MCF 10A (cell line): ENCODE results near the gene GFOD1. TPM values are rescaled to one million over a fixed set of nuclear protein-coding genes. Genes with fewer than 3 reads are reported as not detected.

Experiments used
- BruUV-seq: library from RNA; stranded (reverse); fragments of 400-500 nt; replicated peaks from 2 replicates; lab custom pipeline; 2021; lab: Mats Ljungman, UMichigan
- CTCF ChIA-PET: fragments of 300-600 bp; sonication (Branson Sonifier 250); formaldehyde crosslinking; extraction: SDS; loops from one replicate; lab custom pipeline; 2021; ENCODE audit warnings: antibody characterized with exemption, inconsistent platforms; lab: Yijun Ruan, JAX
- POLR2A ChIA-PET: fragments of 300-600, 350-650 bp; sonication (Branson Sonifier 250); formaldehyde crosslinking; extraction: SDS; loops from one replicate; lab custom pipeline; 2020; ENCODE audit warnings: antibody characterized with exemption, inconsistent platforms; lab: Yijun Ruan, JAX
- DNase-seq: peaks from one replicate; pipeline ENCODE4 v3.0.0-alpha.2; 2018; ENCODE audit not compliant: unreplicated experiment
- H3K27ac Mint-ChIP-seq: one replicate; pipeline ENCODE4 v1.8.0; 2022; ENCODE audit warnings: mild to moderate bottlenecking, low read depth, mixed read lengths; ENCODE audit not compliant: unreplicated experiment
- H3K27me3 Mint-ChIP-seq: one replicate; pipeline ENCODE4 v1.8.0; 2022; ENCODE audit warnings: mixed read lengths; ENCODE audit not compliant: insufficient read depth, unreplicated experiment
- H3K36me3 Mint-ChIP-seq: one replicate; pipeline ENCODE4 v1.8.0; 2022; ENCODE audit warnings: mild to moderate bottlenecking, moderate library complexity, mixed read lengths; ENCODE audit not compliant: insufficient read depth, unreplicated experiment
- H3K4me1 Mint-ChIP-seq: one replicate; pipeline ENCODE4 v1.8.0; 2022; ENCODE audit warnings: mixed read lengths; ENCODE audit not compliant: insufficient read depth, unreplicated experiment
- H3K4me3 Mint-ChIP-seq: one replicate; pipeline ENCODE4 v1.8.0; 2022; ENCODE audit warnings: mild to moderate bottlenecking, moderate library complexity, mixed read lengths; ENCODE audit not compliant: unreplicated experiment
- H3K9me3 Mint-ChIP-seq: one replicate; pipeline ENCODE4 v1.8.0; 2022; ENCODE audit warnings: mixed read lengths; ENCODE audit not compliant: unreplicated experiment
- CTCF ChIP-seq: fragments of 200-600 bp; IDR thresholded peaks from one replicate; pipeline ENCODE4 v1.8.0; 2022; ENCODE audit warnings: antibody characterized with exemption, mild to moderate bottlenecking; ENCODE audit not compliant: unreplicated experiment
- intact Hi-C: fragments of 100-400 bp; cut with micrococcal nuclease; formaldehyde crosslinking; loops from 2 replicates; pipeline ENCODE4 v1.14.1; 2022
- total RNA-seq: library from RNA; stranded (reverse); gene quantifications from 2 replicates; pipeline ENCODE4 v1.2.3, GENCODE V29; 2022

GFOD1 gene
- total RNA-seq, 1 experiment from 2014 or later = 9.5 TPM

GRCh38 chr6:13527671-13528056, 40.3 kb upstream of the GFOD1 start:
- no peaks in the 10 kb centered on the region for H3K9me3 Mint-ChIP-seq
- CTCF ChIA-PET = interaction anchor here (0.5 to 0.7 kb wide), 4 partner anchors 27 to 575 kb away, joined by 3 to 4 read pairs (median 3); no protein-coding TSS in a partner anchor
- no TSS peak for BruUV-seq
- POLR2A ChIA-PET = no interaction called here
- intact Hi-C loops = no loop called here
- no peak overlapping the region for H3K4me3 Mint-ChIP-seq
- no peaks in the 10 kb centered on the region for H3K27me3 Mint-ChIP-seq
- peaks cover 6% of the 10 kb centered on the region for H3K36me3 Mint-ChIP-seq
- no peak for TF ChIP-seq CTCF
- no peak for DNase-seq
- H3K27ac Mint-ChIP-seq = no peak overlapping the region
- H3K4me1 Mint-ChIP-seq = peaks cover 15% of the 10 kb centered on the region

GRCh38 chr6:13526727-13527670, 39.6 kb upstream of the GFOD1 start:
- BruUV-seq = no TSS peak
- CTCF ChIA-PET = interaction anchor here (0.5 to 0.7 kb wide), 5 partner anchors 27 to 617 kb away, joined by 3 to 4 read pairs (median 3); no protein-coding TSS in a partner anchor
- H3K27me3 Mint-ChIP-seq = no peaks in the 10 kb centered on the region

GRCh38 chr6:13526357-13526726, 38.9 kb upstream of the GFOD1 start:
- Mint-ChIP-seq H3K4me1 (peaks cover 12% of the 10 kb centered on the region), H3K4me3 (no peak overlapping the region), H3K27ac (peak overlapping the region; percentile 51), H3K27me3 (no peaks in the 10 kb centered on the region), H3K9me3 (no peaks in the 10 kb centered on the region), H3K36me3 (peaks cover 6% of the 10 kb centered on the region)
- no peak for DNase-seq
- no peak for TF ChIP-seq CTCF
- CTCF ChIA-PET = interaction anchor here (0.7 kb wide), 1 partner anchor 616 kb away, joined by 3 read pairs; no protein-coding TSS in a partner anchor
- no TSS peak for BruUV-seq
- POLR2A ChIA-PET = interaction anchor here (1.3 to 2.1 kb wide), 2 partner anchors 46 to 49 kb away, joined by 3 to 6 read pairs; partner anchors contain the start of gene SIRT5
- intact Hi-C loops = no loop called here

More at GRCh38 chr6:13526727-13527670, 39.6 kb upstream of the GFOD1 start:
- intact Hi-C loops = no loop called here
- Mint-ChIP-seq H3K4me1 (peaks cover 14% of the 10 kb centered on the region), H3K36me3 (peaks cover 6% of the 10 kb centered on the region), H3K9me3 (no peaks in the 10 kb centered on the region), H3K4me3 (no peak overlapping the region), H3K27ac (peak overlapping the region; percentile 51)
- TF ChIP-seq CTCF = no peak
- DNase-seq = peak; percentile 35
- POLR2A ChIA-PET = interaction anchor here (1.3 to 2.1 kb wide), 2 partner anchors 46 to 48 kb away, joined by 3 to 6 read pairs; partner anchors contain the start of gene SIRT5
